ENCODE measurements around the gene GMNC. TPM values are rescaled to one million over a fixed set of nuclear protein-coding genes. Genes with fewer than 3 reads are reported as not detected.
A peak's percentile ranks its signal among the peaks of the same experiment; 100 is the strongest.

Gene GMNC
- total and polyA plus RNA-seq, 2 of the 13 experiments (the other 11 are each of a cell fraction or from before 2014, with no cell fraction given): not detected

GRCh38 chr3:190903156-190903555 lies 40.7 kb upstream of the GMNC start:
- H3K4me1 ChIP-seq (ENCODE audit: insufficient read depth, low read length): no peaks in the 10 kb centered on the region
- CTCF ChIA-PET (ENCODE audit: low intra/inter-chr PET ratio, low total read pairs): no interaction called here
- WGBS (ENCODE audit: low lambda C conversion rate): 0% methylated on average over 1 of the region's 1 CpG
- no peak overlapping the region for H2AFZ ChIP-seq (ENCODE audit: low read length)
- no TSS peak for BruUV-seq (replicated peaks)
- H3K4me2 ChIP-seq (ENCODE audit: low read depth, low read length): no peak overlapping the region
- no peaks in the 10 kb centered on the region for H3K36me3 ChIP-seq (replicated peaks in 1 of 2; ENCODE audit: control insufficient read depth in 1 of 2, insufficient read depth in 2 of 2, low read length in 2 of 2)
- H3K27ac ChIP-seq (ENCODE audit: extremely low read length, insufficient read depth, low read length): no peak overlapping the region
- H4K20me1 ChIP-seq (ENCODE audit: insufficient read depth, low read length): no peaks in the 10 kb centered on the region
- H3K4me3 ChIP-seq (replicated peaks in 1 of 3; ENCODE audit: insufficient read depth in 1 of 3, low read depth in 2 of 3, low read length in 3 of 3): no peak overlapping the region
- H3K9me3 ChIP-seq (ENCODE audit: low read length): peaks cover 9% of the 10 kb centered on the region
- intact Hi-C loops (cut with micrococcal nuclease; ENCODE audit: unreplicated experiment): no loop called here
- ATAC-seq (no peak), FAIRE-seq (no peak), DNase-seq (ENCODE audit: low spot score) (no peak)
- no peak overlapping the region for H3K9ac ChIP-seq (ENCODE audit: insufficient read depth, low read depth, low read length)
- POLR2A ChIA-PET: no interaction called here
- in situ Hi-C loops (cut with HindIII; ENCODE audit: extremely low pct_ligation_motif_present, low pct_unique_long_range_greater_than_20kb): no loop called here
- TF ChIP-seq, protein P1, sequence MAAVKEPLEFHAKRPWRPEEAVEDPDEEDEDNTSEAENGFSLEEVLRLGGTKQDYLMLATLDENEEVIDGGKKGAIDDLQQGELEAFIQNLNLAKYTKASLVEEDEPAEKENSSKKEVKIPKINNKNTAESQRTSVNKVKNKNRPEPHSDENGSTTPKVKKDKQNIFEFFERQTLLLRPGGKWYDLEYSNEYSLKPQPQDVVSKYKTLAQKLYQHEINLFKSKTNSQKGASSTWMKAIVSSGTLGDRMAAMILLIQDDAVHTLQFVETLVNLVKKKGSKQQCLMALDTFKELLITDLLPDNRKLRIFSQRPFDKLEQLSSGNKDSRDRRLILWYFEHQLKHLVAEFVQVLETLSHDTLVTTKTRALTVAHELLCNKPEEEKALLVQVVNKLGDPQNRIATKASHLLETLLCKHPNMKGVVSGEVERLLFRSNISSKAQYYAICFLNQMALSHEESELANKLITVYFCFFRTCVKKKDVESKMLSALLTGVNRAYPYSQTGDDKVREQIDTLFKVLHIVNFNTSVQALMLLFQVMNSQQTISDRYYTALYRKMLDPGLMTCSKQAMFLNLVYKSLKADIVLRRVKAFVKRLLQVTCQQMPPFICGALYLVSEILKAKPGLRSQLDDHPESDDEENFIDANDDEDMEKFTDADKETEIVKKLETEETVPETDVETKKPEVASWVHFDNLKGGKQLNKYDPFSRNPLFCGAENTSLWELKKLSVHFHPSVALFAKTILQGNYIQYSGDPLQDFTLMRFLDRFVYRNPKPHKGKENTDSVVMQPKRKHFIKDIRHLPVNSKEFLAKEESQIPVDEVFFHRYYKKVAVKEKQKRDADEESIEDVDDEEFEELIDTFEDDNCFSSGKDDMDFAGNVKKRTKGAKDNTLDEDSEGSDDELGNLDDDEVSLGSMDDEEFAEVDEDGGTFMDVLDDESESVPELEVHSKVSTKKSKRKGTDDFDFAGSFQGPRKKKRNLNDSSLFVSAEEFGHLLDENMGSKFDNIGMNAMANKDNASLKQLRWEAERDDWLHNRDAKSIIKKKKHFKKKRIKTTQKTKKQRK (IDR thresholded peaks at IDR 0.05; ENCODE audit: low read length): no peak
- TF ChIP-seq, protein P2, sequence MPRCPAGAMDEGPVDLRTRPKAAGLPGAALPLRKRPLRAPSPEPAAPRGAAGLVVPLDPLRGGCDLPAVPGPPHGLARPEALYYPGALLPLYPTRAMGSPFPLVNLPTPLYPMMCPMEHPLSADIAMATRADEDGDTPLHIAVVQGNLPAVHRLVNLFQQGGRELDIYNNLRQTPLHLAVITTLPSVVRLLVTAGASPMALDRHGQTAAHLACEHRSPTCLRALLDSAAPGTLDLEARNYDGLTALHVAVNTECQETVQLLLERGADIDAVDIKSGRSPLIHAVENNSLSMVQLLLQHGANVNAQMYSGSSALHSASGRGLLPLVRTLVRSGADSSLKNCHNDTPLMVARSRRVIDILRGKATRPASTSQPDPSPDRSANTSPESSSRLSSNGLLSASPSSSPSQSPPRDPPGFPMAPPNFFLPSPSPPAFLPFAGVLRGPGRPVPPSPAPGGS (CRISPR knock-in tag; IDR thresholded peaks at IDR 0.05): no peak
- peak; percentile 75 for TF ChIP-seq ATF7 (IDR thresholded peaks at IDR 0.05)
- TF ChIP-seq ATF7 (CRISPR knock-in tag; IDR thresholded peaks at IDR 0.05): no peak
- peak; percentile 59 for TF ChIP-seq CREB1 (IDR thresholded peaks at IDR 0.05)
- TF ChIP-seq CREB1 (CRISPR knock-in tag; IDR thresholded peaks at IDR 0.05): no peak
- no peak for TF ChIP-seq ZBTB39 (CRISPR knock-in tag; IDR thresholded peaks at IDR 0.05)
- no peaks in the 10 kb centered on the region for H3K27me3 ChIP-seq (ENCODE audit: control insufficient read depth in 1 of 2, insufficient read depth in 2 of 2, low read length in 2 of 2)
- no peaks in the 10 kb centered on the region for H3K79me2 ChIP-seq (ENCODE audit: insufficient read depth, low read length)

Data from HepG2 (cell line).